ENCODE measurements around the gene MTUS2. TPM values are rescaled to one million over a fixed set of nuclear protein-coding genes. Genes with fewer than 3 reads are reported as not detected.

Gene MTUS2
- total and polyA plus RNA-seq, 2 of the 8 experiments (the other 6 are each of a cell fraction or from before 2014, with no cell fraction given), result 0.18 to 0.80 TPM

DNA sequence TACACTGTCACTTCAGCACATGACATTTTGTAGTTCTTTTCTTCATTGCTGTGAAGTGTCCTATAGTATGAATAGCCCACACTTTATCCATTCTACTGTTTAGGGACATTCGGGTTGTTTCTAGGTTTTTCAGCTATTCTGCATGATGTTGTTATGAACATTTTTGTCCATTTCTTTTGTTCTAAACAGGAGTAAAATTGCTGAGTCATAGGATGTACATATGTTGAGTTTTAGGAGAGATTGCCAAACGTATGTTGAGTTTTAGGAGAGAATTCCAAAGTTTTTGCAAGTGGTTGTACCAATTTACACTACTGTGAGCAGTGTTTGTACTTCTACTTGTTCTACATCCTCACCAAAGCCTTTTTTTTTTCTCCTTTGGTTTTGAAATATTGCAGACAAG is 115.0 kb downstream of the MTUS2 start:
- no peaks in the 10 kb centered on the region for H3K9me3 ChIP-seq (ENCODE audit: insufficient read depth in 2 of 2, low read depth in 1 of 2, low read length in 1 of 2)
- no peak for FAIRE-seq
- 80% methylated on average over 2 of the region's 2 CpGs; no CpG with 5 or more reads in 1 of the 2 experiments for WGBS, 2 experiments (ENCODE audit: extremely low coverage in 1 of 2, insufficient coverage in 1 of 2, insufficient read length in 1 of 2, insufficient replicate concordance in 2 of 2, low coverage in 1 of 2, low lambda C conversion rate in 2 of 2, missing lambda C conversion rate in 1 of 2)

More for the DNA sequence above, 115.0 kb downstream of the MTUS2 start:
- Histone ChIP-seq H2BK5ac (ENCODE audit: low read depth, low read length) (no peak overlapping the region), H3K4me1 (replicated peaks in 1 of 4; ENCODE audit: control insufficient read depth in 3 of 4, insufficient read depth in 4 of 4, low read length in 3 of 4) (no peaks in the 10 kb centered on the region), H2BK12ac (ENCODE audit: low read depth, low read length) (no peak overlapping the region), H4K5ac (ENCODE audit: insufficient read length, low read depth, low read length) (no peak overlapping the region), H3K27ac (ENCODE audit: low read depth, low read length) (no peak overlapping the region), H3K4me3 (ENCODE audit: extremely low read depth in 1 of 4, insufficient read depth in 2 of 4, low read depth in 3 of 4, low read length in 4 of 4) (no peak overlapping the region), H3K4ac (replicated peaks; ENCODE audit: insufficient read length, low read depth, low read length) (no peak overlapping the region), H2BK15ac (ENCODE audit: low read length) (no peak overlapping the region), H4K91ac (replicated peaks; ENCODE audit: insufficient read length, low read length) (no peak overlapping the region), H3K23me2 (ENCODE audit: low read depth, low read length) (no peaks in the 10 kb centered on the region), H3K27me3 (replicated peaks in 1 of 4; ENCODE audit: control insufficient read depth in 3 of 4, extremely low read depth in 1 of 4, insufficient read depth in 3 of 4, low read length in 3 of 4) (no peaks in the 10 kb centered on the region), H3K18ac (ENCODE audit: extremely low read depth, low read length) (no peak overlapping the region), H3K4me2 (ENCODE audit: insufficient read depth in 1 of 2, low read depth in 2 of 2, low read length in 2 of 2) (no peak overlapping the region), H3K79me2 (ENCODE audit: control insufficient read depth in 1 of 2, insufficient read depth in 2 of 2, low read length in 2 of 2) (no peaks in the 10 kb centered on the region), H2AK5ac (ENCODE audit: low read depth, low read length) (no peak overlapping the region), H3K23ac (ENCODE audit: insufficient read length) (no peak overlapping the region), H3K56ac (replicated peaks; ENCODE audit: insufficient read length, low read depth, low read length) (no peak overlapping the region), H4K8ac (ENCODE audit: extremely low read depth, insufficient read depth, low read length) (no peak overlapping the region), H2AFZ (ENCODE audit: low read length) (no peak overlapping the region), H2BK120ac (replicated peaks; ENCODE audit: low read depth, low read length) (no peak overlapping the region), H4K20me1 (replicated peaks in 1 of 2; ENCODE audit: control insufficient read depth in 1 of 2, insufficient read depth in 2 of 2, low read length in 2 of 2) (no peaks in the 10 kb centered on the region), H2BK20ac (ENCODE audit: low read length) (no peak overlapping the region), H3K79me1 (ENCODE audit: low read depth, low read length) (no peaks in the 10 kb centered on the region), H3K9ac (replicated peaks in 1 of 4; ENCODE audit: extremely low read depth in 1 of 4, low read depth in 3 of 4, low read length in 3 of 4) (no peak overlapping the region), H3K14ac (ENCODE audit: insufficient read length) (no peak overlapping the region), H3K36me3 (ENCODE audit: control insufficient read depth in 2 of 4, insufficient read depth in 4 of 4, low read length in 3 of 4) (no peaks in the 10 kb centered on the region)
- ChIA-PET POLR2A (ENCODE audit: partially characterized antibody) (no interaction called here), CTCF (ENCODE audit: partially characterized antibody) (no interaction called here)
- TF ChIP-seq MAFK (IDR thresholded peaks at IDR 0.05; ENCODE audit: low read depth, low read length) (peak; percentile 26; the same call in 1 of the 2 replicates), BACH1 (IDR thresholded peaks at IDR 0.05; ENCODE audit: low read length) (peak; percentile 67; the same call in 1 of the 2 replicates), GABPA (IDR thresholded peaks at IDR 0.05; ENCODE audit: borderline replicate concordance, insufficient read depth, low read length) (no peak), POLR2A (IDR thresholded peaks at IDR 0.05; ENCODE audit: control extremely low read depth in 1 of 2, low read depth in 2 of 2, low read length in 2 of 2) (no peak)
- DNase-seq (ENCODE audit: low read depth in 1 of 2, low spot score in 2 of 2), result no peak
